GM23338 (cell line): ENCODE data around the gene MVB12B.

Experiments used
- CREB1 ChIP-seq: fragments of 250-450 bp; sonication (Bioruptor Pico); IDR thresholded peaks from 2 replicates; pipeline ENCODE4 v1.5.0; 2020; ENCODE audit warnings: low read depth, mild to moderate bottlenecking, moderate library complexity
- EZH2 ChIP-seq: fragments of 200-600 bp; sonication (generic); IDR thresholded peaks from one replicate; pipeline ENCODE4 v1.8.0; 2017; ENCODE audit warnings: antibody characterized with exemption, mild to moderate bottlenecking, low read depth; ENCODE audit not compliant: unreplicated experiment
- EZH2phosphoT487 ChIP-seq: fragments of 200-600 bp; sonication (generic); IDR thresholded peaks from one replicate; pipeline ENCODE4 v1.8.1; 2018; ENCODE audit warnings: antibody characterized with exemption; ENCODE audit not compliant: unreplicated experiment
- JUNB ChIP-seq: IDR thresholded peaks from one replicate; pipeline ENCODE4 v1.6.1; 2016; ENCODE audit warnings: antibody characterized with exemption; ENCODE audit not compliant: unreplicated experiment
- NANOG ChIP-seq: IDR thresholded peaks from 2 replicates; pipeline ENCODE4 v1.6.1; 2016; ENCODE audit warnings: antibody characterized with exemption, borderline replicate concordance
- POLR2AphosphoS5 ChIP-seq: IDR thresholded peaks from 2 replicates; pipeline ENCODE4 v1.6.1; 2016; ENCODE audit warnings: antibody characterized with exemption, low read depth
- STAT1 ChIP-seq: IDR thresholded peaks from one replicate; pipeline ENCODE4 v1.6.1; 2016; ENCODE audit warnings: antibody characterized with exemption; ENCODE audit not compliant: unreplicated experiment
- ZNF114 ChIP-seq: fragments of 250-450 bp; sonication (Bioruptor Pico); IDR thresholded peaks from 2 replicates; pipeline ENCODE4 v1.5.0; 2020; ENCODE audit warnings: mild to moderate bottlenecking, moderate library complexity
- TF ChIP-seq, protein P1 (sequence below): fragments of 250-450 bp; sonication (Bioruptor Pico); IDR thresholded peaks from 2 replicates; pipeline ENCODE4 v1.5.0; 2020; ENCODE audit warnings: mild to moderate bottlenecking, moderate library complexity
- TF ChIP-seq, protein P2 (sequence below), 2 experiments: fragments of 200-600 bp in 1 of 2; sonication (generic) in 1 of 2; conservative IDR thresholded peaks; 2 replicates each; pipeline versions ENCODE4 v1.5.1 to v1.6.1; 2016 to 2017; ENCODE audit warnings: antibody characterized with exemption in 2 of 2, low read depth in 2 of 2, mild to moderate bottlenecking in 2 of 2, moderate library complexity in 1 of 2
- TF ChIP-seq, protein P3 (sequence below): IDR thresholded peaks from 2 replicates; pipeline ENCODE4 v1.6.1; 2016; ENCODE audit warnings: antibody characterized with exemption
- TF ChIP-seq, protein P4 (sequence below): IDR thresholded peaks from one replicate; pipeline ENCODE4 v1.6.1; 2018; ENCODE audit warnings: antibody characterized with exemption; ENCODE audit not compliant: unreplicated experiment

DNA sequence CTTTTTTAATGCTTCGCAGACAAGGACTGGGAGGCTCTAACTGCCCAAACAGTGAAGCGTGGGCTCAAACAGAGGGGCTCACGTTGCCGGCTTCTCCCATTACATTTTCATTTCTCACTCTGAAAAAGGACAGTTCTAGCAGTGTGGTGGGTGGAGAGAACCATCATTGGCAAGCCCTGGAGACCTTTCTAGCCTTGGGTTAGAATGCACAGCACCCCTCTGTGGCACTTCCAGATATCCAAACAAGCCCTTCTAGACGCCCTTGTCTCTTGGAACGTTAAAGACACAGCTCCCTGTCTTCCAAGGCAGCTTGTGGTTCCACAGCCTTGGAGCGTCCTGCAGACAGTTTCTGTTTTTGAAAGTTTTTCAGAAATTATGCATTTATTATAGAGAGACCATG is 52.1 kb downstream of the MVB12B start:
- TF ChIP-seq, protein P1, sequence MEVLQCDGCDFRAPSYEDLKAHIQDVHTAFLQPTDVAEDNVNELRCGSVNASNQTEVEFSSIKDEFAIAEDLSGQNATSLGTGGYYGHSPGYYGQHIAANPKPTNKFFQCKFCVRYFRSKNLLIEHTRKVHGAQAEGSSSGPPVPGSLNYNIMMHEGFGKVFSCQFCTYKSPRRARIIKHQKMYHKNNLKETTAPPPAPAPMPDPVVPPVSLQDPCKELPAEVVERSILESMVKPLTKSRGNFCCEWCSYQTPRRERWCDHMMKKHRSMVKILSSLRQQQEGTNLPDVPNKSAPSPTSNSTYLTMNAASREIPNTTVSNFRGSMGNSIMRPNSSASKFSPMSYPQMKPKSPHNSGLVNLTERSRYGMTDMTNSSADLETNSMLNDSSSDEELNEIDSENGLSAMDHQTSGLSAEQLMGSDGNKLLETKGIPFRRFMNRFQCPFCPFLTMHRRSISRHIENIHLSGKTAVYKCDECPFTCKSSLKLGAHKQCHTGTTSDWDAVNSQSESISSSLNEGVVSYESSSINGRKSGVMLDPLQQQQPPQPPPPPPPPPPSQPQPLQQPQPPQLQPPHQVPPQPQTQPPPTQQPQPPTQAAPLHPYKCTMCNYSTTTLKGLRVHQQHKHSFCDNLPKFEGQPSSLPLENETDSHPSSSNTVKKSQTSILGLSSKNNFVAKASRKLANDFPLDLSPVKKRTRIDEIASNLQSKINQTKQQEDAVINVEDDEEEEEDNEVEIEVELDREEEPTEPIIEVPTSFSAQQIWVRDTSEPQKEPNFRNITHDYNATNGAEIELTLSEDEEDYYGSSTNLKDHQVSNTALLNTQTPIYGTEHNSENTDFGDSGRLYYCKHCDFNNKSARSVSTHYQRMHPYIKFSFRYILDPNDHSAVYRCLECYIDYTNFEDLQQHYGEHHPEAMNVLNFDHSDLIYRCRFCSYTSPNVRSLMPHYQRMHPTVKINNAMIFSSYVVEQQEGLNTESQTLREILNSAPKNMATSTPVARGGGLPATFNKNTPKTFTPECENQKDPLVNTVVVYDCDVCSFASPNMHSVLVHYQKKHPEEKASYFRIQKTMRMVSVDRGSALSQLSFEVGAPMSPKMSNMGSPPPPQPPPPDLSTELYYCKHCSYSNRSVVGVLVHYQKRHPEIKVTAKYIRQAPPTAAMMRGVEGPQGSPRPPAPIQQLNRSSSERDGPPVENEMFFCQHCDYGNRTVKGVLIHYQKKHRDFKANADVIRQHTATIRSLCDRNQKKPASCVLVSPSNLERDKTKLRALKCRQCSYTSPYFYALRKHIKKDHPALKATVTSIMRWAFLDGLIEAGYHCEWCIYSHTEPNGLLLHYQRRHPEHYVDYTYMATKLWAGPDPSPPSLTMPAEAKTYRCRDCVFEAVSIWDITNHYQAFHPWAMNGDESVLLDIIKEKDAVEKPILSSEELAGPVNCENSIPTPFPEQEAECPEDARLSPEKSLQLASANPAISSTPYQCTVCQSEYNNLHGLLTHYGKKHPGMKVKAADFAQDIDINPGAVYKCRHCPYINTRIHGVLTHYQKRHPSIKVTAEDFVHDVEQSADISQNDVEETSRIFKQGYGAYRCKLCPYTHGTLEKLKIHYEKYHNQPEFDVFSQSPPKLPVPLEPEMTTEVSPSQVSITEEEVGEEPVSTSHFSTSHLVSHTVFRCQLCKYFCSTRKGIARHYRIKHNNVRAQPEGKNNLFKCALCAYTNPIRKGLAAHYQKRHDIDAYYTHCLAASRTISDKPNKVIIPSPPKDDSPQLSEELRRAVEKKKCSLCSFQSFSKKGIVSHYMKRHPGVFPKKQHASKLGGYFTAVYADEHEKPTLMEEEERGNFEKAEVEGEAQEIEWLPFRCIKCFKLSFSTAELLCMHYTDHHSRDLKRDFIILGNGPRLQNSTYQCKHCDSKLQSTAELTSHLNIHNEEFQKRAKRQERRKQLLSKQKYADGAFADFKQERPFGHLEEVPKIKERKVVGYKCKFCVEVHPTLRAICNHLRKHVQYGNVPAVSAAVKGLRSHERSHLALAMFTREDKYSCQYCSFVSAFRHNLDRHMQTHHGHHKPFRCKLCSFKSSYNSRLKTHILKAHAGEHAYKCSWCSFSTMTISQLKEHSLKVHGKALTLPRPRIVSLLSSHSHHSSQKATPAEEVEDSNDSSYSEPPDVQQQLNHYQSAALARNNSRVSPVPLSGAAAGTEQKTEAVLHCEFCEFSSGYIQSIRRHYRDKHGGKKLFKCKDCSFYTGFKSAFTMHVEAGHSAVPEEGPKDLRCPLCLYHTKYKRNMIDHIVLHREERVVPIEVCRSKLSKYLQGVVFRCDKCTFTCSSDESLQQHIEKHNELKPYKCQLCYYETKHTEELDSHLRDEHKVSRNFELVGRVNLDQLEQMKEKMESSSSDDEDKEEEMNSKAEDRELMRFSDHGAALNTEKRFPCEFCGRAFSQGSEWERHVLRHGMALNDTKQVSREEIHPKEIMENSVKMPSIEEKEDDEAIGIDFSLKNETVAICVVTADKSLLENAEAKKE (CRISPR knock-in tag): no peak
- TF ChIP-seq ZNF114 (CRISPR knock-in tag): no peak
- TF ChIP-seq EZH2: no peak
- TF ChIP-seq, protein P2, sequence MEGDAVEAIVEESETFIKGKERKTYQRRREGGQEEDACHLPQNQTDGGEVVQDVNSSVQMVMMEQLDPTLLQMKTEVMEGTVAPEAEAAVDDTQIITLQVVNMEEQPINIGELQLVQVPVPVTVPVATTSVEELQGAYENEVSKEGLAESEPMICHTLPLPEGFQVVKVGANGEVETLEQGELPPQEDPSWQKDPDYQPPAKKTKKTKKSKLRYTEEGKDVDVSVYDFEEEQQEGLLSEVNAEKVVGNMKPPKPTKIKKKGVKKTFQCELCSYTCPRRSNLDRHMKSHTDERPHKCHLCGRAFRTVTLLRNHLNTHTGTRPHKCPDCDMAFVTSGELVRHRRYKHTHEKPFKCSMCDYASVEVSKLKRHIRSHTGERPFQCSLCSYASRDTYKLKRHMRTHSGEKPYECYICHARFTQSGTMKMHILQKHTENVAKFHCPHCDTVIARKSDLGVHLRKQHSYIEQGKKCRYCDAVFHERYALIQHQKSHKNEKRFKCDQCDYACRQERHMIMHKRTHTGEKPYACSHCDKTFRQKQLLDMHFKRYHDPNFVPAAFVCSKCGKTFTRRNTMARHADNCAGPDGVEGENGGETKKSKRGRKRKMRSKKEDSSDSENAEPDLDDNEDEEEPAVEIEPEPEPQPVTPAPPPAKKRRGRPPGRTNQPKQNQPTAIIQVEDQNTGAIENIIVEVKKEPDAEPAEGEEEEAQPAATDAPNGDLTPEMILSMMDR (conservative IDR thresholded peaks at IDR 0.05; ENCODE audit: low read depth in 2 of 2): no peak
- no peak for TF ChIP-seq EZH2phosphoT487
- TF ChIP-seq, protein P3, sequence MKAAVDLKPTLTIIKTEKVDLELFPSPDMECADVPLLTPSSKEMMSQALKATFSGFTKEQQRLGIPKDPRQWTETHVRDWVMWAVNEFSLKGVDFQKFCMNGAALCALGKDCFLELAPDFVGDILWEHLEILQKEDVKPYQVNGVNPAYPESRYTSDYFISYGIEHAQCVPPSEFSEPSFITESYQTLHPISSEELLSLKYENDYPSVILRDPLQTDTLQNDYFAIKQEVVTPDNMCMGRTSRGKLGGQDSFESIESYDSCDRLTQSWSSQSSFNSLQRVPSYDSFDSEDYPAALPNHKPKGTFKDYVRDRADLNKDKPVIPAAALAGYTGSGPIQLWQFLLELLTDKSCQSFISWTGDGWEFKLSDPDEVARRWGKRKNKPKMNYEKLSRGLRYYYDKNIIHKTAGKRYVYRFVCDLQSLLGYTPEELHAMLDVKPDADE: no peak
- TF ChIP-seq, protein P4, sequence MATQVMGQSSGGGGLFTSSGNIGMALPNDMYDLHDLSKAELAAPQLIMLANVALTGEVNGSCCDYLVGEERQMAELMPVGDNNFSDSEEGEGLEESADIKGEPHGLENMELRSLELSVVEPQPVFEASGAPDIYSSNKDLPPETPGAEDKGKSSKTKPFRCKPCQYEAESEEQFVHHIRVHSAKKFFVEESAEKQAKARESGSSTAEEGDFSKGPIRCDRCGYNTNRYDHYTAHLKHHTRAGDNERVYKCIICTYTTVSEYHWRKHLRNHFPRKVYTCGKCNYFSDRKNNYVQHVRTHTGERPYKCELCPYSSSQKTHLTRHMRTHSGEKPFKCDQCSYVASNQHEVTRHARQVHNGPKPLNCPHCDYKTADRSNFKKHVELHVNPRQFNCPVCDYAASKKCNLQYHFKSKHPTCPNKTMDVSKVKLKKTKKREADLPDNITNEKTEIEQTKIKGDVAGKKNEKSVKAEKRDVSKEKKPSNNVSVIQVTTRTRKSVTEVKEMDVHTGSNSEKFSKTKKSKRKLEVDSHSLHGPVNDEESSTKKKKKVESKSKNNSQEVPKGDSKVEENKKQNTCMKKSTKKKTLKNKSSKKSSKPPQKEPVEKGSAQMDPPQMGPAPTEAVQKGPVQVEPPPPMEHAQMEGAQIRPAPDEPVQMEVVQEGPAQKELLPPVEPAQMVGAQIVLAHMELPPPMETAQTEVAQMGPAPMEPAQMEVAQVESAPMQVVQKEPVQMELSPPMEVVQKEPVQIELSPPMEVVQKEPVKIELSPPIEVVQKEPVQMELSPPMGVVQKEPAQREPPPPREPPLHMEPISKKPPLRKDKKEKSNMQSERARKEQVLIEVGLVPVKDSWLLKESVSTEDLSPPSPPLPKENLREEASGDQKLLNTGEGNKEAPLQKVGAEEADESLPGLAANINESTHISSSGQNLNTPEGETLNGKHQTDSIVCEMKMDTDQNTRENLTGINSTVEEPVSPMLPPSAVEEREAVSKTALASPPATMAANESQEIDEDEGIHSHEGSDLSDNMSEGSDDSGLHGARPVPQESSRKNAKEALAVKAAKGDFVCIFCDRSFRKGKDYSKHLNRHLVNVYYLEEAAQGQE: no peak
- TF ChIP-seq POLR2AphosphoS5: no peak
- no peak for TF ChIP-seq CREB1 (CRISPR knock-in tag)
- TF ChIP-seq NANOG: no peak
- no peak for TF ChIP-seq STAT1
- TF ChIP-seq JUNB: no peak
